ENCODE data around the gene OR5L2.

DNA sequence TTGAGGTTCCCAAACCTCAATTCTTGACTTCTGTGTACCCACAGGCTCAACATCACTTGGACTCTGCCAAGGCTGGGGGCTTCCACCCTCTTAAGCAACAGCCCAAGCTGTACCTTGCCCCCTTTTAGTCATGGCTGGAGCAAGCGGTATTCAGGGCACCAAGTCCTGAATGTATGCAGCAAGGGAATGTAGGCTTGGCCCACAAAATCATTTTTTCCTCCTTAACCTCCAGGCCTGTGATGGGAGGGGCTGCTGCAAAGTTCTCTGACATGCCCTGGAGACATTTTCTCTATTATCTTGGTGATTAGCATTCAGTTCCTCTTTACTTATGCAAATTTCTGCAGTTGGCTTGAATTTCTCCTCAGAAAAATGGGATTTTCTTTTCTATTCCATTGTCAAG, 20.8 kb upstream of the OR5L2 start:
- TF ChIP-seq, protein P1, sequence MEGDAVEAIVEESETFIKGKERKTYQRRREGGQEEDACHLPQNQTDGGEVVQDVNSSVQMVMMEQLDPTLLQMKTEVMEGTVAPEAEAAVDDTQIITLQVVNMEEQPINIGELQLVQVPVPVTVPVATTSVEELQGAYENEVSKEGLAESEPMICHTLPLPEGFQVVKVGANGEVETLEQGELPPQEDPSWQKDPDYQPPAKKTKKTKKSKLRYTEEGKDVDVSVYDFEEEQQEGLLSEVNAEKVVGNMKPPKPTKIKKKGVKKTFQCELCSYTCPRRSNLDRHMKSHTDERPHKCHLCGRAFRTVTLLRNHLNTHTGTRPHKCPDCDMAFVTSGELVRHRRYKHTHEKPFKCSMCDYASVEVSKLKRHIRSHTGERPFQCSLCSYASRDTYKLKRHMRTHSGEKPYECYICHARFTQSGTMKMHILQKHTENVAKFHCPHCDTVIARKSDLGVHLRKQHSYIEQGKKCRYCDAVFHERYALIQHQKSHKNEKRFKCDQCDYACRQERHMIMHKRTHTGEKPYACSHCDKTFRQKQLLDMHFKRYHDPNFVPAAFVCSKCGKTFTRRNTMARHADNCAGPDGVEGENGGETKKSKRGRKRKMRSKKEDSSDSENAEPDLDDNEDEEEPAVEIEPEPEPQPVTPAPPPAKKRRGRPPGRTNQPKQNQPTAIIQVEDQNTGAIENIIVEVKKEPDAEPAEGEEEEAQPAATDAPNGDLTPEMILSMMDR (IDR thresholded peaks at IDR 0.05; ENCODE audit: low read length), result no peak
- TF ChIP-seq EZH2 (IDR thresholded peaks at IDR 0.05; ENCODE audit: borderline replicate concordance, low read length), result no peak
